ENCODE results near the gene MRC2. TPM values are rescaled to one million over a fixed set of nuclear protein-coding genes. Genes with fewer than 3 reads are reported as not detected.

MRC2 gene
- total RNA-seq, 1 donor from 2014 or later, result 120 TPM

GRCh38 chr17:62675701-62676100 is 48.2 kb downstream of the MRC2 start:
- Mint-ChIP-seq H3K36me3 (ENCODE audit: low read depth, unreplicated experiment) (peaks cover 6% of the 10 kb centered on the region), H3K9me3 (ENCODE audit: unreplicated experiment) (no peaks in the 10 kb centered on the region), H3K4me3 (ENCODE audit: unreplicated experiment) (no peak overlapping the region), H3K27ac (ENCODE audit: unreplicated experiment) (no peak overlapping the region), H3K27me3 (ENCODE audit: unreplicated experiment) (peaks cover 6% of the 10 kb centered on the region), H3K4me1 (ENCODE audit: unreplicated experiment) (no peaks in the 10 kb centered on the region)
- no peak for DNase-seq (ENCODE audit: low spot score)
- TF ChIP-seq CTCF (IDR thresholded peaks at IDR 0.05; ENCODE audit: unreplicated experiment), result no peak

GRCh38 chr17:62676231-62676943 is 48.9 kb downstream of the MRC2 start:
- no peak overlapping the region for H3K27ac Mint-ChIP-seq (ENCODE audit: unreplicated experiment)
- peaks cover 6% of the 10 kb centered on the region for H3K36me3 Mint-ChIP-seq (ENCODE audit: low read depth, unreplicated experiment)
- H3K9me3 Mint-ChIP-seq (ENCODE audit: unreplicated experiment), result no peaks in the 10 kb centered on the region
- DNase-seq (ENCODE audit: low spot score), result no peak
- TF ChIP-seq CTCF (IDR thresholded peaks at IDR 0.05; ENCODE audit: unreplicated experiment), result no peak
- peaks cover 5% of the 10 kb centered on the region for H3K27me3 Mint-ChIP-seq (ENCODE audit: unreplicated experiment)
- H3K4me1 Mint-ChIP-seq (ENCODE audit: unreplicated experiment), result no peaks in the 10 kb centered on the region
- H3K4me3 Mint-ChIP-seq (ENCODE audit: unreplicated experiment), result no peak overlapping the region

- peaks cover 8% of the 10 kb centered on the region for H3K36me3 Mint-ChIP-seq (ENCODE audit: low read depth, unreplicated experiment)
- H3K4me3 Mint-ChIP-seq (ENCODE audit: unreplicated experiment), result no peak overlapping the region
- no peak for TF ChIP-seq CTCF (IDR thresholded peaks at IDR 0.05; ENCODE audit: unreplicated experiment)
Observed at GRCh38 chr17:62676952-62677596, 49.6 kb downstream of the MRC2 start.

GRCh38 chr17:62678214-62678919 is 50.9 kb downstream of the MRC2 start:
- no peak overlapping the region for H3K27ac Mint-ChIP-seq (ENCODE audit: unreplicated experiment)
- H3K9me3 Mint-ChIP-seq (ENCODE audit: unreplicated experiment), result no peaks in the 10 kb centered on the region
- no peak for TF ChIP-seq CTCF (IDR thresholded peaks at IDR 0.05; ENCODE audit: unreplicated experiment)
- peaks cover 8% of the 10 kb centered on the region for H3K36me3 Mint-ChIP-seq (ENCODE audit: low read depth, unreplicated experiment)
- no peak for DNase-seq (ENCODE audit: low spot score)
- H3K4me1 Mint-ChIP-seq (ENCODE audit: unreplicated experiment), result no peaks in the 10 kb centered on the region
- peaks cover 8% of the 10 kb centered on the region for H3K27me3 Mint-ChIP-seq (ENCODE audit: unreplicated experiment)
- no peak overlapping the region for H3K4me3 Mint-ChIP-seq (ENCODE audit: unreplicated experiment)

More at GRCh38 chr17:62676952-62677596, 49.6 kb downstream of the MRC2 start:
- DNase-seq (ENCODE audit: low spot score), result no peak
- Mint-ChIP-seq H3K4me1 (ENCODE audit: unreplicated experiment) (no peaks in the 10 kb centered on the region), H3K9me3 (ENCODE audit: unreplicated experiment) (no peaks in the 10 kb centered on the region), H3K27me3 (ENCODE audit: unreplicated experiment) (peaks cover 8% of the 10 kb centered on the region), H3K27ac (ENCODE audit: unreplicated experiment) (no peak overlapping the region)
